Neural progenitor cell (in vitro differentiated cells): Measurements from ENCODE around the gene CCDC138. TPM values are rescaled to one million over a fixed set of nuclear protein-coding genes. Genes with fewer than 3 reads are reported as not detected.

Experiments
- DNase-seq: peaks from one replicate; pipeline ENCODE4 v3.0.0-alpha.2; 2016; ENCODE audit warnings: low spot score
- H2AFZ ChIP-seq: fragments of 200-600 bp; sonication (generic); replicated peaks from 2 replicates; pipeline ENCODE4 v1.6.1; 2016; ENCODE audit warnings: antibody characterized with exemption
- H3F3A ChIP-seq: fragments of 200-600 bp; sonication (generic); 2 replicates; pipeline ENCODE4 v1.6.1; 2016; ENCODE audit warnings: antibody characterized with exemption, low read depth
- H3K27ac ChIP-seq: fragments of 200-600 bp; sonication (generic); 2 replicates; pipeline ENCODE4 v1.5.1; 2016; ENCODE audit warnings: mild to moderate bottlenecking
- H3K27me3 ChIP-seq: fragments of 200-600 bp; sonication (generic); 2 replicates; pipeline ENCODE4 v1.6.1; 2016; ENCODE audit warnings: mild to moderate bottlenecking, moderate library complexity
- H3K36me3 ChIP-seq: fragments of 200-600 bp; sonication (generic); 2 replicates; pipeline ENCODE4 v1.5.1; 2016
- H3K4me1 ChIP-seq: fragments of 200-600 bp; sonication (generic); 2 replicates; pipeline ENCODE4 v1.6.1; 2016; ENCODE audit warnings: mixed run types
- H3K4me2 ChIP-seq: fragments of 200-600 bp; sonication (generic); 2 replicates; pipeline ENCODE4 v1.6.1; 2016
- H3K4me3 ChIP-seq: fragments of 200-600 bp; sonication (generic); 2 replicates; pipeline ENCODE4 v1.5.1; 2016
- H3K79me2 ChIP-seq: fragments of 200-600 bp; sonication (generic); 2 replicates; pipeline ENCODE4 v1.6.1; 2016; ENCODE audit warnings: low read depth
- H3K9ac ChIP-seq: fragments of 200-600 bp; sonication (generic); 2 replicates; pipeline ENCODE4 v1.6.1; 2016
- H3K9me3 ChIP-seq: fragments of 200-600 bp; sonication (generic); 2 replicates; pipeline ENCODE4 v1.5.1; 2016; ENCODE audit warnings: low read depth
- H4K20me1 ChIP-seq: fragments of 200-600 bp; sonication (generic); 2 replicates; pipeline ENCODE4 v1.6.1; 2016; ENCODE audit warnings: low read depth
- H3K27ac Mint-ChIP-seq: 3 replicates; pipeline ENCODE4 v1.8.0; 2021; ENCODE audit warnings: mixed read lengths
- H3K27me3 Mint-ChIP-seq: 2 replicates; pipeline ENCODE4 v1.8.0; 2022; ENCODE audit warnings: low read depth, mild to moderate bottlenecking, inconsistent platforms, moderate library complexity, mixed read lengths; ENCODE audit not compliant: insufficient read depth
- H3K36me3 Mint-ChIP-seq: 3 replicates; pipeline ENCODE4 v1.8.0; 2021; ENCODE audit warnings: mixed read lengths
- H3K4me1 Mint-ChIP-seq: 3 replicates; pipeline ENCODE4 v1.8.0; 2021; ENCODE audit warnings: mixed read lengths
- H3K4me3 Mint-ChIP-seq: 3 replicates; pipeline ENCODE4 v1.8.0; 2021; ENCODE audit warnings: mild to moderate bottlenecking, moderate library complexity, mixed read lengths
- H3K9me3 Mint-ChIP-seq: 3 replicates; pipeline ENCODE4 v1.8.0; 2020; ENCODE audit warnings: mixed read lengths
- EZH2 ChIP-seq: fragments of 200-600 bp; sonication (generic); IDR thresholded peaks from 2 replicates; pipeline ENCODE4 v1.6.1; 2017; ENCODE audit warnings: antibody characterized with exemption, mild to moderate bottlenecking, moderate library complexity
- EZH2phosphoT487 ChIP-seq: fragments of 200-600 bp; sonication (generic); IDR thresholded peaks from 2 replicates; pipeline ENCODE4 v1.6.1; 2017; ENCODE audit warnings: antibody characterized with exemption
- total RNA-seq: library from RNA; depleted of rRNA; stranded (reverse); fragments of >200 nt; gene quantifications from 2 replicates; pipeline ENCODE4 v1.2.3, GENCODE V29; 2015; ENCODE audit warnings: low replicate concordance
- TF ChIP-seq, protein P1 (sequence below): fragments of 200-600 bp; sonication (generic); IDR thresholded peaks from 2 replicates; pipeline ENCODE4 v1.5.1; 2017; ENCODE audit warnings: antibody characterized with exemption, mild to moderate bottlenecking

The CCDC138 gene
- total RNA-seq, 1 donor from 2014 or later: 92.6 TPM

- TF ChIP-seq EZH2phosphoT487: no peak
- TF ChIP-seq, protein P1, sequence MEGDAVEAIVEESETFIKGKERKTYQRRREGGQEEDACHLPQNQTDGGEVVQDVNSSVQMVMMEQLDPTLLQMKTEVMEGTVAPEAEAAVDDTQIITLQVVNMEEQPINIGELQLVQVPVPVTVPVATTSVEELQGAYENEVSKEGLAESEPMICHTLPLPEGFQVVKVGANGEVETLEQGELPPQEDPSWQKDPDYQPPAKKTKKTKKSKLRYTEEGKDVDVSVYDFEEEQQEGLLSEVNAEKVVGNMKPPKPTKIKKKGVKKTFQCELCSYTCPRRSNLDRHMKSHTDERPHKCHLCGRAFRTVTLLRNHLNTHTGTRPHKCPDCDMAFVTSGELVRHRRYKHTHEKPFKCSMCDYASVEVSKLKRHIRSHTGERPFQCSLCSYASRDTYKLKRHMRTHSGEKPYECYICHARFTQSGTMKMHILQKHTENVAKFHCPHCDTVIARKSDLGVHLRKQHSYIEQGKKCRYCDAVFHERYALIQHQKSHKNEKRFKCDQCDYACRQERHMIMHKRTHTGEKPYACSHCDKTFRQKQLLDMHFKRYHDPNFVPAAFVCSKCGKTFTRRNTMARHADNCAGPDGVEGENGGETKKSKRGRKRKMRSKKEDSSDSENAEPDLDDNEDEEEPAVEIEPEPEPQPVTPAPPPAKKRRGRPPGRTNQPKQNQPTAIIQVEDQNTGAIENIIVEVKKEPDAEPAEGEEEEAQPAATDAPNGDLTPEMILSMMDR: no peak
- TF ChIP-seq EZH2: no peak
- Histone ChIP-seq H3K4me3 (no peak overlapping the region), H3K4me1 (no peaks in the 10 kb centered on the region), H3K36me3 (peaks cover 9% of the 10 kb centered on the region), H2AFZ (no peak overlapping the region), H3K9ac (no peak overlapping the region), H3K79me2 (no peaks in the 10 kb centered on the region), H4K20me1 (no peaks in the 10 kb centered on the region), H3K27ac (no peak overlapping the region), H3K27me3 (no peaks in the 10 kb centered on the region), H3K4me2 (no peak overlapping the region), H3F3A (no peaks in the 10 kb centered on the region), H3K9me3 (no peaks in the 10 kb centered on the region)
- Mint-ChIP-seq H3K36me3 (peaks cover 46% of the 10 kb centered on the region), H3K4me1 (no peaks in the 10 kb centered on the region), H3K4me3 (no peak overlapping the region), H3K9me3 (peaks cover 9% of the 10 kb centered on the region), H3K27ac (no peak overlapping the region), H3K27me3 (no peaks in the 10 kb centered on the region)
- DNase-seq: no peak
Observed at GRCh38 chr2:108845923-108846322, 59.4 kb downstream of the CCDC138 start.

GRCh38 chr2:108847000-108847399, 60.4 kb downstream of the CCDC138 start:
- Mint-ChIP-seq H3K27ac (no peak overlapping the region), H3K27me3 (no peaks in the 10 kb centered on the region), H3K36me3 (peaks cover 44% of the 10 kb centered on the region), H3K4me1 (no peaks in the 10 kb centered on the region), H3K9me3 (no peaks in the 10 kb centered on the region), H3K4me3 (no peak overlapping the region)
- Histone ChIP-seq H3K9ac (no peak overlapping the region), H3K4me1 (no peaks in the 10 kb centered on the region), H3K27ac (no peak overlapping the region), H3K4me2 (no peak overlapping the region), H3K27me3 (no peaks in the 10 kb centered on the region), H3K79me2 (no peaks in the 10 kb centered on the region), H3K9me3 (no peaks in the 10 kb centered on the region), H3F3A (no peaks in the 10 kb centered on the region), H3K36me3 (peaks cover 3% of the 10 kb centered on the region), H3K4me3 (no peak overlapping the region), H2AFZ (no peak overlapping the region), H4K20me1 (no peaks in the 10 kb centered on the region)
- no peak for DNase-seq
- TF ChIP-seq EZH2 (no peak), EZH2phosphoT487 (no peak)
- TF ChIP-seq, protein P1: no peak

- no peak for DNase-seq
- TF ChIP-seq, protein P1: no peak
- no peak for TF ChIP-seq EZH2
- TF ChIP-seq EZH2phosphoT487: no peak
- H3K36me3 ChIP-seq: peaks cover 15% of the 10 kb centered on the region
- no peak overlapping the region for H3K9ac ChIP-seq
- H3K27ac ChIP-seq: no peak overlapping the region
- H3K4me1 Mint-ChIP-seq: no peaks in the 10 kb centered on the region
- H3K36me3 Mint-ChIP-seq: peaks cover 38% of the 10 kb centered on the region
- H3K27me3 Mint-ChIP-seq: no peaks in the 10 kb centered on the region
- H3K9me3 ChIP-seq: no peaks in the 10 kb centered on the region
- no peak overlapping the region for H3K4me2 ChIP-seq
- H3K4me3 Mint-ChIP-seq: no peak overlapping the region
- H3F3A ChIP-seq: peaks cover 7% of the 10 kb centered on the region
- H3K27me3 ChIP-seq: no peaks in the 10 kb centered on the region
- H2AFZ ChIP-seq: no peak overlapping the region
- no peaks in the 10 kb centered on the region for H3K9me3 Mint-ChIP-seq
- H3K4me3 ChIP-seq: no peak overlapping the region
- no peaks in the 10 kb centered on the region for H4K20me1 ChIP-seq
- H3K27ac Mint-ChIP-seq: no peak overlapping the region
- H3K4me1 ChIP-seq: no peaks in the 10 kb centered on the region
- no peaks in the 10 kb centered on the region for H3K79me2 ChIP-seq
Observed at GRCh38 chr2:108852375-108852774, 65.8 kb downstream of the CCDC138 start.
